Thoracic aorta (tissue), 2 donors: Measurements from ENCODE around the gene FIGLA. TPM values are rescaled to one million over a fixed set of nuclear protein-coding genes. Genes with fewer than 3 reads are reported as not detected.

Source experiments
- ATAC-seq: fragments of 150-250 bp; one replicate; pipeline ENCODE4 v1.8.0; 2017; ENCODE audit warnings: low read depth; ENCODE audit not compliant: insufficient number of reproducible peaks, low FRiP score
- DNase-seq: peaks from one replicate; pipeline ENCODE4 v3.0.0-alpha.2; 2020; ENCODE audit warnings: low spot score
- H3K27ac ChIP-seq, 2 donors: fragments of 200-600 bp; sonication (generic); 1 replicate in 1 of 2; 2 replicates in 1 of 2; pipeline ENCODE4 v1.5.1; 2016; ENCODE audit warnings: mild to moderate bottlenecking in 2 of 2, moderate library complexity in 2 of 2
- H3K27me3 ChIP-seq: fragments of 200-600 bp; sonication (generic); replicated peaks from 2 replicates; pipeline ENCODE4 v1.6.0; 2016; ENCODE audit warnings: mild to moderate bottlenecking; ENCODE audit not compliant: insufficient read depth
- H3K36me3 ChIP-seq: fragments of 200-600 bp; sonication (generic); one replicate; pipeline ENCODE4 v1.5.1; 2016
- H3K4me1 ChIP-seq, 2 donors: fragments of 200-600 bp; sonication (generic); 1 replicate in 1 of 2; 2 replicates in 1 of 2; pipeline versions ENCODE4 v1.5.1 to v1.6.0; 2016; ENCODE audit warnings: low read depth in 2 of 2, mild to moderate bottlenecking in 1 of 2; ENCODE audit not compliant: control insufficient read depth in 1 of 2
- H3K4me3 ChIP-seq: fragments of 200-600 bp; sonication (generic); 2 replicates; pipeline ENCODE4 v1.5.1; 2016; ENCODE audit warnings: mild to moderate bottlenecking
- H3K9me3 ChIP-seq: fragments of 200-600 bp; sonication (generic); 2 replicates; pipeline ENCODE4 v1.5.1; 2016
- CTCF ChIP-seq: fragments of 200-600 bp; sonication (generic); IDR thresholded peaks from one replicate; pipeline ENCODE4 v1.5.1; 2019; ENCODE audit warnings: antibody characterized with exemption
- total RNA-seq, 2 donors: library from RNA; depleted of rRNA; stranded (reverse); fragments of >200 nt; gene quantifications; one replicate each; pipeline versions ENCODE4 v1.1.0 to v1.2.3, GENCODE V29; 2016

The FIGLA gene
- total RNA-seq, 2 donors from 2014 or later: not detected

- H3K9me3 ChIP-seq: no peaks in the 10 kb centered on the region
- no peak for TF ChIP-seq CTCF
- H3K27ac ChIP-seq: no peak overlapping the region
- H3K4me1 ChIP-seq: peaks cover 3 to 5% of the 10 kb centered on the region in 2 donors
- no peaks in the 10 kb centered on the region for H3K36me3 ChIP-seq
- ATAC-seq: no peak
- no peak for DNase-seq
- no peak overlapping the region for H3K4me3 ChIP-seq
- peaks cover 4% of the 10 kb centered on the region for H3K27me3 ChIP-seq
Observed at GRCh38 chr2:70772486-70773155, 17.8 kb downstream of the FIGLA start.

GRCh38 chr2:70771446-70771845 lies 19.0 kb downstream of the FIGLA start:
- ATAC-seq (no peak), DNase-seq (no peak)
- Histone ChIP-seq H3K27me3 (peaks cover 10% of the 10 kb centered on the region), H3K9me3 (no peaks in the 10 kb centered on the region), H3K27ac (no peak overlapping the region), H3K4me3 (no peak overlapping the region), H3K4me1 (peaks cover 15% of the 10 kb centered on the region in 2 donors), H3K36me3 (no peaks in the 10 kb centered on the region)
- no peak for TF ChIP-seq CTCF

- Histone ChIP-seq H3K27me3 (peaks cover 10% of the 10 kb centered on the region), H3K4me3 (no peak overlapping the region), H3K4me1 (peaks cover 15 to 16% of the 10 kb centered on the region in 2 donors), H3K9me3 (no peaks in the 10 kb centered on the region), H3K36me3 (no peaks in the 10 kb centered on the region), H3K27ac (no peak overlapping the region)
- ATAC-seq (no peak), DNase-seq (no peak)
- no peak for TF ChIP-seq CTCF
Observed at GRCh38 chr2:70769450-70769849, 21.0 kb downstream of the FIGLA start.

- no peak for TF ChIP-seq CTCF
- Histone ChIP-seq H3K4me3 (no peak overlapping the region), H3K27ac (no peak overlapping the region), H3K4me1 (peaks cover 15 to 16% of the 10 kb centered on the region in 2 donors), H3K9me3 (no peaks in the 10 kb centered on the region), H3K27me3 (peaks cover 10% of the 10 kb centered on the region), H3K36me3 (no peaks in the 10 kb centered on the region)
- DNase-seq (no peak), ATAC-seq (no peak)
Observed at GRCh38 chr2:70768590-70769085, 21.8 kb downstream of the FIGLA start.

GRCh38 chr2:70767699-70768589 lies 22.5 kb downstream of the FIGLA start, which contains the start of gene ADD2:
TSS of gene ADD2 (minus strand) at chr2:70768200. CDS start at chr2:70706408, 61,792 bp downstream.
- no peak for DNase-seq
- no peak for ATAC-seq
- H3K9me3 ChIP-seq: no peaks in the 10 kb centered on the region
- H3K4me3 ChIP-seq: peak within 1 kb of the TSS; percentile 71
- H3K4me1 ChIP-seq: peaks cover 15 to 16% of the 10 kb centered on the region in 2 donors
- H3K36me3 ChIP-seq: no peaks in the 10 kb centered on the region
- H3K27ac ChIP-seq: no peak within 1 kb of the TSS
- peaks cover 10% of the 10 kb centered on the region for H3K27me3 ChIP-seq
- TF ChIP-seq CTCF: no peak
